SW 1271 (cell line): ENCODE measurements around the gene SNRPD3.
"Not testable (repeated sequence)": the region's sequence is repeated elsewhere in the genome, so short reads cannot be mapped to it uniquely, and the experiment has no call there.

Experiments used
- DNase-seq, 2 experiments: peaks; one replicate each; lab custom pipeline; 2025; lab: John Stamatoyannopoulos, UW

Gene SNRPD3

GRCh38 chr22:24555165-24556039, at the start of gene SNRPD3:
TSS of gene SNRPD3 (plus strand) at chr22:24555999. CDS start at chr22:24557675, 1,676 bp downstream.
- peak; percentile 87 to 94 for DNase-seq

- no peak for DNase-seq
Measured at GRCh38 chr22:24506802-24507438, 48.9 kb upstream of the SNRPD3 start.

- no peak for DNase-seq
Measured at GRCh38 chr22:24507716-24508115, 48.1 kb upstream of the SNRPD3 start.

- DNase-seq = no peak
Measured at GRCh38 chr22:24510637-24511625, 44.9 kb upstream of the SNRPD3 start.

GRCh38 chr22:24512043-24512442, 43.8 kb upstream of the SNRPD3 start:
- no peak for DNase-seq

- DNase-seq = no peak
Measured at GRCh38 chr22:24513378-24514240, 42.2 kb upstream of the SNRPD3 start.

GRCh38 chr22:24514241-24515026, 41.4 kb upstream of the SNRPD3 start:
- no peak for DNase-seq

- DNase-seq = no peak
Measured at GRCh38 chr22:24515027-24515338, 40.8 kb upstream of the SNRPD3 start.

- peak; percentile 16 for DNase-seq
Measured at GRCh38 chr22:24516301-24516737, 39.5 kb upstream of the SNRPD3 start.

- DNase-seq = no peak
Measured at GRCh38 chr22:24517446-24517845, 38.4 kb upstream of the SNRPD3 start.

GRCh38 chr22:24518228-24518627, 37.6 kb upstream of the SNRPD3 start:
- no peak for DNase-seq

GRCh38 chr22:24518771-24519485, 36.9 kb upstream of the SNRPD3 start:
- DNase-seq = no peak

GRCh38 chr22:24519496-24519895, 36.3 kb upstream of the SNRPD3 start:
- DNase-seq = no peak

- peak; percentile 4 to 49 for DNase-seq
Measured at GRCh38 chr22:24521791-24522245, 34.0 kb upstream of the SNRPD3 start.

GRCh38 chr22:24523873-24524272, 31.9 kb upstream of the SNRPD3 start:
- DNase-seq = no peak

GRCh38 chr22:24525416-24526037, 30.3 kb upstream of the SNRPD3 start:
- peak in 1 of 2 experiments; percentile 57 for DNase-seq

- DNase-seq = no peak
Measured at GRCh38 chr22:24526191-24526590, 29.6 kb upstream of the SNRPD3 start.

GRCh38 chr22:24529898-24530297, 25.9 kb upstream of the SNRPD3 start:
- no peak for DNase-seq

- DNase-seq = not testable (repeated sequence)
Measured at GRCh38 chr22:24530968-24531367, 24.8 kb upstream of the SNRPD3 start.
